NCI-H2196 (cell line): ENCODE results near the gene TCF3.

ENCODE experiments used
- DNase-seq: peaks from one replicate; lab custom pipeline; 2025; ENCODE audit not compliant: unreplicated experiment; lab: John Stamatoyannopoulos, UW

TCF3 gene

GRCh38 chr19:1587872-1588271 is 64.5 kb downstream of the TCF3 start:
- no peak for DNase-seq

- no peak for DNase-seq
Observed at GRCh38 chr19:1585243-1585580, 67.2 kb downstream of the TCF3 start.

- no peak for DNase-seq
Observed at GRCh38 chr19:1584500-1585242, 67.7 kb downstream of the TCF3 start.

- peak; percentile 47 for DNase-seq
Observed at GRCh38 chr19:1582201-1582600, 70.2 kb downstream of the TCF3 start.

GRCh38 chr19:1580957-1581356 is 71.5 kb downstream of the TCF3 start:
- no peak for DNase-seq

- no peak for DNase-seq
Observed at GRCh38 chr19:1580382-1580781, 72.0 kb downstream of the TCF3 start.

GRCh38 chr19:1579222-1579621 is 73.2 kb downstream of the TCF3 start:
- no peak for DNase-seq

- peak; percentile 74 for DNase-seq
Observed at GRCh38 chr19:1577929-1578618, 74.3 kb downstream of the TCF3 start.

GRCh38 chr19:1577090-1577928 is 75.1 kb downstream of the TCF3 start:
- peak; percentile 90 for DNase-seq

GRCh38 chr19:1576242-1577089 is 75.9 kb downstream of the TCF3 start:
- no peak for DNase-seq

- no peak for DNase-seq
Observed at GRCh38 chr19:1575323-1576241, 76.8 kb downstream of the TCF3 start.

GRCh38 chr19:1574354-1575136 is 77.9 kb downstream of the TCF3 start:
- no peak for DNase-seq

GRCh38 chr19:1572795-1573194 is 79.6 kb downstream of the TCF3 start:
- DNase-seq, result no peak

GRCh38 chr19:1571358-1571757 is 81.1 kb downstream of the TCF3 start:
- no peak for DNase-seq

- no peak for DNase-seq
Observed at GRCh38 chr19:1570836-1571235, 81.6 kb downstream of the TCF3 start.

GRCh38 chr19:1569997-1570396 is 82.4 kb downstream of the TCF3 start:
- DNase-seq, result no peak

- DNase-seq, result peak; percentile 93
Observed at GRCh38 chr19:1568320-1569019, 83.9 kb downstream of the TCF3 start, which contains the start of gene MEX3D. MEX3D (minus strand) TSS chr19:1568325; CDS start chr19:1568058, 267 bp downstream.

- DNase-seq, result no peak
Observed at GRCh38 chr19:1567848-1568227, 84.6 kb downstream of the TCF3 start.
